ENCODE data around the gene GNG13.
"Not testable (repeated sequence)": the region's sequence is repeated elsewhere in the genome, so short reads cannot be mapped to it uniquely, and the experiment has no call there.

The GNG13 gene

GRCh38 chr16:838741-839140 is 38.2 kb upstream of the GNG13 start:
- no peak for DNase-seq (ENCODE audit: extremely low spot score)
- CTCF ChIA-PET, result no interaction called here
- POLR2A ChIA-PET, result no interaction called here
- TF ChIP-seq CTCF (IDR thresholded peaks at IDR 0.05; ENCODE audit: control extremely low read depth, extremely low read depth, low read depth, missing control alignments), result no peak

GRCh38 chr16:836822-837221 is 36.3 kb upstream of the GNG13 start:
- POLR2A ChIA-PET, CTCF ChIA-PET: not testable (repeated sequence)

GRCh38 chr16:836221-836620 is 35.7 kb upstream of the GNG13 start:
- ChIA-PET POLR2A (no interaction called here), CTCF (no interaction called here)
- DNase-seq (ENCODE audit: extremely low spot score), result no peak
- no peak for TF ChIP-seq CTCF (IDR thresholded peaks at IDR 0.05; ENCODE audit: control extremely low read depth, extremely low read depth, low read depth, missing control alignments)

More at GRCh38 chr16:836822-837221, 36.3 kb upstream of the GNG13 start:
- not testable (repeated sequence) for DNase-seq (ENCODE audit: extremely low spot score)

GRCh38 chr16:835373-835772 is 34.8 kb upstream of the GNG13 start:
- POLR2A ChIA-PET, result no interaction called here
- no peak for DNase-seq (ENCODE audit: extremely low spot score)
- TF ChIP-seq CTCF (IDR thresholded peaks at IDR 0.05; ENCODE audit: control extremely low read depth, extremely low read depth, low read depth, missing control alignments), result no peak
- CTCF ChIA-PET, result no interaction called here

- ChIA-PET CTCF (no interaction called here), POLR2A (no interaction called here)
- no peak for TF ChIP-seq CTCF (IDR thresholded peaks at IDR 0.05; ENCODE audit: control extremely low read depth, extremely low read depth, low read depth, missing control alignments)
- no peak for DNase-seq (ENCODE audit: extremely low spot score)
These were observed 32.9 kb upstream of the GNG13 start for GRCh38 chr16:833411-833810.

- no peak for TF ChIP-seq CTCF (IDR thresholded peaks at IDR 0.05; ENCODE audit: control extremely low read depth, extremely low read depth, low read depth, missing control alignments)
- no peak for DNase-seq (ENCODE audit: extremely low spot score)
- ChIA-PET POLR2A (no interaction called here), CTCF (no interaction called here)
These were observed 32.3 kb upstream of the GNG13 start for GRCh38 chr16:832652-833336.

- TF ChIP-seq CTCF (IDR thresholded peaks at IDR 0.05; ENCODE audit: control extremely low read depth, extremely low read depth, low read depth, missing control alignments), result no peak
- DNase-seq (ENCODE audit: extremely low spot score), result no peak
- POLR2A ChIA-PET, result no interaction called here
- CTCF ChIA-PET, result no interaction called here
These were observed 31.3 kb upstream of the GNG13 start for GRCh38 chr16:831571-832413.
